HG02642 (cell line): ENCODE measurements around the gene NQO1.
"Not testable (repeated sequence)": the region's sequence is repeated elsewhere in the genome, so short reads cannot be mapped to it uniquely, and the experiment has no call there.

Experiments
- ATAC-seq: cut with Tn5 transposase; IDR thresholded peaks from one replicate; pipeline ENCODE4 v1.9.1; 2021; ENCODE audit warnings: mild to moderate bottlenecking; ENCODE audit not compliant: unreplicated experiment, poor library complexity

The NQO1 gene

GRCh38 chr16:69744363-69745231, 18.2 kb upstream of the NQO1 start:
- ATAC-seq: no peak

GRCh38 chr16:69741951-69742904, 15.9 kb upstream of the NQO1 start:
- no peak for ATAC-seq

- ATAC-seq: no peak
Observed at GRCh38 chr16:69741519-69741918, 15.2 kb upstream of the NQO1 start.

- ATAC-seq: no peak
Observed at GRCh38 chr16:69732101-69732500, 5.7 kb upstream of the NQO1 start.

GRCh38 chr16:69731280-69731679, 4.9 kb upstream of the NQO1 start:
- not testable (repeated sequence) for ATAC-seq

DNA sequence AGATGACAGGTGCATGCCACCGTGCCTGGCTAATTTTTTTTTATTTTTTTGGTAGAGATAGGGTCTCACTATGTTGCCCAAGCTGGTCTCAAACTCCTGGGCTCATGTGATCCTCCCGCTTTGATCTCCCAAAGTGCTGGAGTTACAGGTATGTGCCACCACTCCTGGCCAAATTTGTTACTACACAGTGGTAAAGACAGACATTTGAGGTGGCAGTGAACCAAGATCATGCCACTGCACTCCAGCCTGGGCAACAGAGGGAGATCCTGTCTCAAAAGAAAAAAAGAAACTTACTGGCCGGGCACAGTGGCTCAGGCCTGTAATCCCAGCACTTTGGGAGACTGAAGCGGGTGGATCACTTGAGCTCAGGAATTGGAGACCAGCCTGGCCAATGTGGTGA, 2.7 kb upstream of the NQO1 start:
- ATAC-seq: not testable (repeated sequence)

- no peak for ATAC-seq
Observed at GRCh38 chr16:69727916-69728270, 1.5 kb upstream of the NQO1 start.

- no peak for ATAC-seq
Observed at GRCh38 chr16:69725480-69726312, 664 bp downstream of the NQO1 start.

GRCh38 chr16:69724981-69725479, 1.3 kb downstream of the NQO1 start:
- ATAC-seq: no peak

GRCh38 chr16:69724414-69724873, 1.9 kb downstream of the NQO1 start:
- no peak for ATAC-seq

DNA sequence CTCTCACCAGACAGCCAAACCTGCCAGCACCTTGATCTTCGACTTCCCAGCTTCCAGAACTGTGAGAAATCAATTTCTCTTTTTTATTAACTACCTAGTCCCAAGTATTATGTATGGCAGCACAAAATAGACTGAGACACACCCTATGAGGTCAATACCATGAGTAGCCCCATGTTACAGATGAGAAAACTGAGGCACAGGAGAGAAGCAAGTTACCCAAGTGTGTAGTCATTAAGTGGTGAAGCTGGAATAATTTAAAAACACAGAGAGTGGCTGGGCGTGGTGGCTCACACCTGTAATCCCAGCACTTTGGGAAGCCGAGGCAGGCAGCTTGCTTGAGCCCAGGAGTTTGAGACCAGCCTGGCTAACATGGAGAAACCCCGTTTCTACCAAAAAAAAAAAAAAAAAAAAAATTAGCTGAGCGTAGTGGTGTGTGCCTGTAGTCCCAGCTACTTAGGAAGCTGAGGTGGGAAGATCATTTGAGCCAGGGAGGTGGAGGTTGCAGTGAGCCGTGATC, 4.9 kb downstream of the NQO1 start:
- no peak for ATAC-seq

GRCh38 chr16:69720822-69721430, 5.4 kb downstream of the NQO1 start:
- no peak for ATAC-seq

- no peak for ATAC-seq
Observed at GRCh38 chr16:69718111-69718764, 8.1 kb downstream of the NQO1 start.

DNA sequence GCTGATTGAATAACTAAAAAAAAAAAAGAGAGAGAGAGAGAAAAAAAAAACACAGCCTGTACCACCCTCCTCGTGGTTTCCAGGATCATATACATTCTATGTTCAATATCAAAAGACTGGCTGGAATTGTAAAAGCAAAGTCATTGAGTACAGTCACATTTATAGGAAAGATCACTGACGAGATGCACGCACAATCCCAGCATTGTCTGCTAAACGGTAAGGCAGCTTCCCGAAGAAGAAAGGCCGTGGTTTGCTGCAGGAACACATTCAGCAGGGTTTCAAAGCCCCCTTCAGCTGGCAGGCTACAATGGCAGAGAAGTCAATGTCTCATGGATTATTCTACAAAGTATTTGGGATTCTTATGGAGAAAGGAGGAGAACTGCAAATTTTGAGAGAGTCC, 9.3 kb downstream of the NQO1 start:
- ATAC-seq: no peak

DNA sequence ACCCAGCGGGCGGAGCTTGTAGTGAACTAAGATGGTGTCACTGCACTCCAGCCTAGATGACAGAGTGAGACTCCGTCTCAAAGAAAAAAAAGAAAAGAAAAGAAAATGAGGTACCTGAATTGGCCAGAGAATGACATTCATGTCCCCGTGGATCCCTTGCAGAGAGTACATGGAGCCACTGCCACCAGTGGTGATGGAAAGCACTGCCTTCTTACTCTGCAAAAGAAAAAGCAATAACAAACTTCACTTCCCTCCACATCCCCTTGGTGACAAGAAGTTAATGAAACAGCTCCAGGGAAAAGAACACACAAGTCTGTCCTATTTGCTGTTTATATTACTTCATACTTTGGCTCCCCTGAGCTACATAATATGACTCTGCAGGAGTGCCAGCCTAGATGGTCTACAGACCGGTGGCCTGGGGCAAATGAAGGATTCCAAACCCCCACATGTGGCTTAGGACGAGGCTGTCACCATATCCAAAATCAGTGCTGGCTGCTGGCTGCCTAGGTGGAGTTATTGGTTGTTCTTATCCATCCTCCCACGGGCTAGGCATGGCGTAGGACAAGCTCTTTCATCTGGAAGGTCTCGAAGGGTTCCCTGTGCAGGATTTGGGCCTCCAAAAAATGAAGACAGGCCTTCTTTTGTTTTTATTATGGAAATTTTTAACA, 13.3 kb downstream of the NQO1 start:
- ATAC-seq: no peak

GRCh38 chr16:69712277-69712676, 14.1 kb downstream of the NQO1 start:
- no peak for ATAC-seq

DNA sequence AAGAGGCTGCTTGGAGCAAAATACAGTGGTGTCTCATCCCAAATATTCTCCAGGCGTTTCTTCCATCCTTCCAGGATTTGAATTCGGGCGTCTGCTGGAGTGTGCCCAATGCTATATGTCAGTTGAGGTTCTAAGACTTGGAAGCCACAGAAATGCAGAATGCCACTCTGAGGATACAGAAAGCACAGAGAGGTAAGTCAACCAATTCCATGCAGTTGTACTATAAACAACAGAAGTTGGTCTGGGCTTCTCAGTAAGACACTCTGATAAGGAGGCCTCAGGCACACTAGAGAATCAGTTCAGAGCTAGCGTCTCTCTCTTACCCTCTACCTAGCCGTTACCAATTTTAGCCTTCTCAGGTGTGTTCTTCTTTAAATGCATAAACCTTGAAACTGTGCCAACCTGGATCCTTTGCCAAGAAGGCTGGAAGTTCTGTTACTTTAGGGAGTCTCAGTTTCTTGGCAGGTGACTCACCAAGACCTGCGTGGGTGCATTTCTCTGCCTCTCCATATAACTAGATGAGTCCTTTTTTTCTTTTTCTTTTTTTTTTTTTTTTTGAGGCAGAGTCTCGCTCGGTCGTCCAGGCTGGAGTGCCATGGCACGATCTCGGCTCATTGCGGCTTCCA, 15.1 kb downstream of the NQO1 start:
- no peak for ATAC-seq

DNA sequence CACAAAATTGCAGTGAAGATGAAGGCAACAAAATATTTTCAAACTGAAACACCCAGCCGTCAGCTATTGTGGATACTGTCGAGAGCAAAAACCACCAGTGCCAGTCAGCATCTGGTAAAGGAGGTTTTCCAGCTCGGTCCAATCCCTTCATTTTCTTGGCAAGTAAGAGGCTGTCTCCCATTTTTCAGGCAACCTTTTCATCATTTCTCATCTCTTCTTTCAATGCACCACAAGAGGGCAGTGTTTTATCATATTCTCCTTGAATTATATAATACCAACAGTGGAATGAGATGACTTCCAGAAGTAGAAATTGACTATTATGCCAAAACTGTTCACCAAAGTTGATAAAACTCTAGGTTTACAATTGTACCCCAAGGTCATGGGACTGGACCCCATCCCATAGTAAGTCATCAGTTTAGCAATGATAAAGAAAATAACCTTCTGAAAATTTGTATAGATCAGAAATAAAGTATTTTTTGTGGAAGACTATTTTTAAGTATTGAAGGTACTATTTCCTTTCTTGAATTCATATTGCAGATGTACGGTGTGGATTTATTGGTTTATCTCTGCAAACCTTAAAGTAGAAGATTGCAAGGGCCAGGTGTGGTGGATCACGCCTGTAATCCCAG, 16.8 kb downstream of the NQO1 start:
- ATAC-seq: no peak
